Endothelial cell of umbilical vein (primary cell): ENCODE measurements around the gene UNC5B. TPM values are rescaled to one million over a fixed set of nuclear protein-coding genes. Genes with fewer than 3 reads are reported as not detected.

Source experiments
- BruUV-seq: library from RNA; stranded (reverse); fragments of 400-500 nt; replicated peaks from 2 replicates; lab custom pipeline; 2021; lab: Mats Ljungman, UMichigan
- CTCF ChIA-PET: fragments of 300-600, 350-600 bp; sonication (Branson Sonifier 250); formaldehyde crosslinking; loops from one replicate; lab custom pipeline; 2021; ENCODE audit warnings: antibody characterized with exemption, inconsistent platforms; lab: Charles Lee
- POLR2A ChIA-PET: fragments of 300-600, 350-600 bp; sonication (Branson Sonifier 250); formaldehyde crosslinking; loops from one replicate; lab custom pipeline; 2021; ENCODE audit warnings: antibody characterized with exemption, inconsistent platforms; lab: Charles Lee
- DNase-seq: peaks from one replicate; pipeline ENCODE4 v3.0.0-alpha.2; 2011; ENCODE audit warnings: low read depth, low spot score
- FAIRE-seq: peaks from 2 replicates; lab custom pipeline; 2011; peaks lifted over from hg19 to GRCh38; lab: Jason Lieb, UNC
- H2AFZ ChIP-seq: 2 replicates; pipeline ENCODE4 v1.6.0; 2012; ENCODE audit warnings: low read depth, low read length, control low read depth, inconsistent platforms
- H3K27ac ChIP-seq: 2 replicates; pipeline ENCODE4 v1.5.1; 2011; ENCODE audit warnings: low read depth, mild to moderate bottlenecking, control low read depth, low read length, moderate library complexity; ENCODE audit not compliant: insufficient read depth
- H3K27me3 ChIP-seq, 2 experiments: 2 replicates each; pipeline versions ENCODE4 v1.6.0 to v1.6.1; 2011; ENCODE audit warnings: low read length in 2 of 2, mixed read lengths in 1 of 2; ENCODE audit not compliant: control insufficient read depth in 2 of 2, insufficient read depth in 2 of 2
- H3K36me3 ChIP-seq, 2 experiments: 2 replicates in 1 of 2; 3 replicates in 1 of 2; pipeline ENCODE4 v1.5.1; 2011; ENCODE audit warnings: low read length in 2 of 2, mild to moderate bottlenecking in 1 of 2, moderate library complexity in 1 of 2; ENCODE audit not compliant: control insufficient read depth in 2 of 2, insufficient read depth in 2 of 2; ENCODE audit errors: extremely low read depth in 1 of 2
- H3K4me1 ChIP-seq: 3 replicates; pipeline ENCODE4 v1.5.1; 2011; ENCODE audit warnings: mild to moderate bottlenecking, low read length; ENCODE audit not compliant: control insufficient read depth, insufficient read depth; ENCODE audit errors: extremely low read depth
- H3K4me2 ChIP-seq: 2 replicates; pipeline ENCODE4 v1.6.1; 2011; ENCODE audit warnings: low read length, control low read depth, mixed read lengths; ENCODE audit not compliant: insufficient read depth
- H3K4me3 ChIP-seq, 3 experiments: fragments of 200-600 bp in 1 of 3; sonication (generic), shearing (Covaris generic) in 1 of 3; replicated peaks in 1 of 3; 2 replicates each; pipeline ENCODE4 v1.5.1; 2011 to 2016; ENCODE audit warnings: control low read depth in 3 of 3, low read length in 3 of 3, mild to moderate bottlenecking in 2 of 3, inconsistent platforms in 1 of 3, low read depth in 1 of 3, moderate library complexity in 1 of 3; ENCODE audit not compliant: insufficient read depth in 1 of 3
- H3K79me2 ChIP-seq: 2 replicates; pipeline ENCODE4 v1.6.0; 2012; ENCODE audit warnings: low read length, inconsistent platforms; ENCODE audit not compliant: control insufficient read depth, insufficient read depth
- H3K9ac ChIP-seq: replicated peaks from 2 replicates; pipeline ENCODE3; 2011; ENCODE audit warnings: low read length, control low read depth; ENCODE audit not compliant: insufficient read depth; ENCODE audit errors: extremely low read depth
- H3K9me1 ChIP-seq: replicated peaks from 3 replicates; pipeline ENCODE4 v1.6.0; 2011; ENCODE audit warnings: mild to moderate bottlenecking, low read length; ENCODE audit not compliant: control insufficient read depth, insufficient read depth; ENCODE audit errors: extremely low read depth
- H3K9me3 ChIP-seq: replicated peaks from 2 replicates; pipeline ENCODE4 v1.5.1; 2012; ENCODE audit warnings: low read length, inconsistent platforms; ENCODE audit not compliant: control insufficient read depth, insufficient read depth
- H4K20me1 ChIP-seq: replicated peaks from 2 replicates; pipeline ENCODE3; 2011; ENCODE audit warnings: mild to moderate bottlenecking, low read length; ENCODE audit not compliant: control insufficient read depth, insufficient read depth; ENCODE audit errors: extremely low read depth
- EZH2 ChIP-seq: IDR thresholded peaks from 2 replicates; pipeline ENCODE4 v1.6.1; 2012; ENCODE audit warnings: borderline replicate concordance, low read depth, mild to moderate bottlenecking, moderate library complexity, low read length, inconsistent platforms; ENCODE audit not compliant: severe bottlenecking
- FOS ChIP-seq: IDR thresholded peaks from 2 replicates; pipeline ENCODE4 v1.6.1; 2011; ENCODE audit warnings: mild to moderate bottlenecking, low read length, moderate library complexity, borderline replicate concordance; ENCODE audit not compliant: insufficient read depth
- GATA2 ChIP-seq: IDR thresholded peaks from 2 replicates; pipeline ENCODE4 v1.7.0; 2011; ENCODE audit warnings: low read depth, mild to moderate bottlenecking, moderate library complexity, mixed read lengths, low read length; ENCODE audit not compliant: insufficient read length, insufficient read depth
- JUN ChIP-seq: IDR thresholded peaks from 2 replicates; pipeline ENCODE4 v1.6.1; 2011; ENCODE audit warnings: borderline replicate concordance, low read depth; ENCODE audit not compliant: insufficient read length, insufficient read depth
- MYC ChIP-seq: IDR thresholded peaks from one replicate; pipeline ENCODE4 v1.6.1; 2011; ENCODE audit warnings: mild to moderate bottlenecking, low read depth, low read length
- POLR2A ChIP-seq: IDR thresholded peaks from 2 replicates; pipeline ENCODE4 v1.6.1; 2012; ENCODE audit warnings: low read depth, mild to moderate bottlenecking, control low read depth, low read length
- dilution Hi-C: fragments of 300-500 bp; cut with MboI; formaldehyde crosslinking; loops from one replicate; pipeline ENCODE4 v1.15.0; 2019; ENCODE audit warnings: low sequenced_read_pairs; ENCODE audit not compliant: extremely low pct_ligation_motif_present
- intact Hi-C: fragments of 100-400 bp; cut with micrococcal nuclease; formaldehyde crosslinking; loops from one replicate; pipeline ENCODE4 v1.10.0; 2022
- polyA plus RNA-seq, 4 experiments: library from polyadenylated mRNA; depleted of rRNA in 3 of 4; stranded (reverse) in 3 of 4; unstranded in 1 of 4; fragments of >200 nt; gene quantifications; 2 replicates each; pipeline versions ENCODE4 v1.2.1 to v1.2.3, GENCODE V29; 2011 to 2012; ENCODE audit warnings: missing spikeins in 1 of 4
- total RNA-seq: library from RNA; stranded (reverse); gene quantifications from 2 replicates; pipeline ENCODE4 v1.2.3, GENCODE V29; 2021
- TF ChIP-seq, protein P1 (sequence below), 2 donors: IDR thresholded peaks; 1 replicate in 1 of 2; 2 replicates in 1 of 2; pipeline ENCODE4 v1.5.1; 2011; ENCODE audit warnings: low read length in 2 of 2, mild to moderate bottlenecking in 2 of 2, moderate library complexity in 2 of 2, control low read depth in 1 of 2, inconsistent platforms in 1 of 2, low read depth in 1 of 2; ENCODE audit not compliant: insufficient read depth in 1 of 2; ENCODE audit errors: extremely low read depth in 1 of 2
- TF ChIP-seq, protein P2 (sequence below): IDR thresholded peaks from 2 replicates; pipeline ENCODE4 v1.6.1; 2011; ENCODE audit not compliant: insufficient read depth, insufficient read length

UNC5B gene
- total and polyA plus RNA-seq, 2 donors (not counting 3 experiments of a cell fraction or from before 2014, with no cell fraction given), result 0.39 to 2.5 TPM

DNA sequence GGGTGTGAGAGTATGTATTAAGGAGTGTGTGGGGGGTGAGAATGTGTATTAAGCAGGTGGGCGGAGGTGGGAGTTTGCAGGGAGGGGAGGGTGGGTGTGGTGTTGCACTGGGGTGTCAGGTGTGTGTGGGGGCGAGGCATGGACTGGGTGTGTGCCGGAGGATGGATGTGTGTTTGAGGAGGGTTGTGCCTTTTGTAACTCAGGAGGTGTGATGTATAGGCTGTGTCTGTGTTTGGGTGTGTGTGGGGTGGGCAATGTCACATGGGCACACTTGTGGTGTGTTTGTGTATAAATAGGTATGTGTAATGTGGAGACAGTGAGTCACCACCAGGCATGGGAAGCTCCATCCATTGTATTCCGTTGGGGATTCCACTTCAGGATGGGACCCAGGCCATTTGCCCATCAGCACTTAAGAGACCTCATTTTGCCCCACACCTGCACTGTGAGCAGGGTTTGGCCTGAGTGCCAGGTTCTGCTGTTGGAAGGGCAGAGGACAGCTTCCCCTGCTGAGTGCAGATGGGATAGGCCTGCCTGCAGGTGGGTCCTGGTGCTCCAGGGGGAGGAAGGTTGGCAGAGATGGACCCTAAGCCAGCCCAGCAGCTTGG is 5.8 kb downstream of the UNC5B start:
- intact Hi-C loops, result no loop called here

DNA sequence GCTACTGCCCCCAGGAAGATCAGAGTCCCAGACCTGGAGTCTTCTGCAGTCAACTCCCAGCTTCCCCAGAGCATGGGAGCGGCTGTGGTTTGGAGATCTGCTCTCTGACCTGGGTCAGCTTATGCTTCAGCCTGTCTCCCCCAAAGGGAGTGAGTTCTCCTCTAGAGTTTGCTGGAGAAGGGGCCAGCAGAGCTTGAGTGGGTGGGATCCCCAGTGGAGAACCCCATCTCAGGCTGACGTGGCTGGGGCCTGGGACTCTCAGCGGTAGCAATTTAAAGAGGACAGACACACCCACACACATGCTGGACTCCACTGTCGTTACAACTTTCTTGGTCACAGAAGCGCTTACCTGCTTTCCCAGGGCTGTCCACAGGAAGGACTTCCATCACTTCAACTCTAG is 6.3 kb downstream of the UNC5B start:
- Histone ChIP-seq H3K79me2 (no peaks in the 10 kb centered on the region), H3K9me1 (no peaks in the 10 kb centered on the region), H3K27me3 (peaks cover 19 to 31% of the 10 kb centered on the region in 2 experiments), H4K20me1 (no peaks in the 10 kb centered on the region), H3K4me3 (no peak overlapping the region), H3K4me1 (peaks cover 11% of the 10 kb centered on the region), H3K36me3 (no peaks in the 10 kb centered on the region), H3K27ac (no peak overlapping the region), H3K4me2 (no peak overlapping the region), H3K9ac (no peak overlapping the region), H2AFZ (no peak overlapping the region), H3K9me3 (no peaks in the 10 kb centered on the region)
- FAIRE-seq (no peak), DNase-seq (no peak)
- dilution Hi-C loops, result no loop called here
- ChIA-PET CTCF (interaction anchor here (2.1 to 8.1 kb wide), 3 partner anchors 26 to 52 kb away, joined by 8 to 51 read pairs (median 9); no protein-coding TSS in a partner anchor), POLR2A (no interaction called here)
- TF ChIP-seq FOS, result no peak
- TF ChIP-seq EZH2, result no peak
- no peak for TF ChIP-seq MYC
- no peak for TF ChIP-seq POLR2A
- TF ChIP-seq JUN, result no peak
- TF ChIP-seq GATA2, result no peak
- TF ChIP-seq, protein P1, sequence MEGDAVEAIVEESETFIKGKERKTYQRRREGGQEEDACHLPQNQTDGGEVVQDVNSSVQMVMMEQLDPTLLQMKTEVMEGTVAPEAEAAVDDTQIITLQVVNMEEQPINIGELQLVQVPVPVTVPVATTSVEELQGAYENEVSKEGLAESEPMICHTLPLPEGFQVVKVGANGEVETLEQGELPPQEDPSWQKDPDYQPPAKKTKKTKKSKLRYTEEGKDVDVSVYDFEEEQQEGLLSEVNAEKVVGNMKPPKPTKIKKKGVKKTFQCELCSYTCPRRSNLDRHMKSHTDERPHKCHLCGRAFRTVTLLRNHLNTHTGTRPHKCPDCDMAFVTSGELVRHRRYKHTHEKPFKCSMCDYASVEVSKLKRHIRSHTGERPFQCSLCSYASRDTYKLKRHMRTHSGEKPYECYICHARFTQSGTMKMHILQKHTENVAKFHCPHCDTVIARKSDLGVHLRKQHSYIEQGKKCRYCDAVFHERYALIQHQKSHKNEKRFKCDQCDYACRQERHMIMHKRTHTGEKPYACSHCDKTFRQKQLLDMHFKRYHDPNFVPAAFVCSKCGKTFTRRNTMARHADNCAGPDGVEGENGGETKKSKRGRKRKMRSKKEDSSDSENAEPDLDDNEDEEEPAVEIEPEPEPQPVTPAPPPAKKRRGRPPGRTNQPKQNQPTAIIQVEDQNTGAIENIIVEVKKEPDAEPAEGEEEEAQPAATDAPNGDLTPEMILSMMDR (IDR thresholded peaks at IDR 0.05; ENCODE audit: extremely low read depth in 1 of 2, insufficient read depth in 1 of 2, low read depth in 1 of 2, low read length in 2 of 2), result no peak
- TF ChIP-seq, protein P2, sequence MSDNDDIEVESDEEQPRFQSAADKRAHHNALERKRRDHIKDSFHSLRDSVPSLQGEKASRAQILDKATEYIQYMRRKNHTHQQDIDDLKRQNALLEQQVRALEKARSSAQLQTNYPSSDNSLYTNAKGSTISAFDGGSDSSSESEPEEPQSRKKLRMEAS, result no peak
- no TSS peak for BruUV-seq
- intact Hi-C loops, result no loop called here

More for the DNA sequence above, 5.8 kb downstream of the UNC5B start:
- Histone ChIP-seq H3K4me2 (no peak overlapping the region), H3K4me3 (no peak overlapping the region), H3K9ac (no peak overlapping the region), H3K4me1 (peaks cover 14% of the 10 kb centered on the region), H3K79me2 (no peaks in the 10 kb centered on the region), H4K20me1 (no peaks in the 10 kb centered on the region), H3K9me1 (no peaks in the 10 kb centered on the region), H3K27ac (no peak overlapping the region), H3K36me3 (no peaks in the 10 kb centered on the region), H2AFZ (no peak overlapping the region), H3K9me3 (no peaks in the 10 kb centered on the region), H3K27me3 (peaks cover 20 to 34% of the 10 kb centered on the region in 2 experiments)
- dilution Hi-C loops, result no loop called here
- no peak for TF ChIP-seq FOS
- no TSS peak for BruUV-seq
- DNase-seq, result peak; percentile 54
- no peak for FAIRE-seq
- POLR2A ChIA-PET, result no interaction called here
- CTCF ChIA-PET, result interaction anchor here (1.0 to 8.1 kb wide), 5 partner anchors 26 to 52 kb away, joined by 3 to 51 read pairs (median 8); no protein-coding TSS in a partner anchor
